Pancreas (tissue), 10 donors: ENCODE results near the gene ODAD3. TPM values are rescaled to one million over a fixed set of nuclear protein-coding genes. Genes with fewer than 3 reads are reported as not detected.

ENCODE experiments used
- ATAC-seq, 4 donors: fragments of 200-7000 bp; cut with Tn5 transposase; one replicate each; pipeline versions ENCODE4 v1.8.0 to v1.9.1; 2020; ENCODE audit warnings: mild to moderate bottlenecking in 4 of 4, moderate library complexity in 4 of 4
- DNase-seq, 6 donors: peaks; one replicate each; pipeline ENCODE4 v3.0.0-alpha.2; 2020
- FAIRE-seq: peaks from 2 replicates; lab custom pipeline; 2012; peaks lifted over from hg19 to GRCh38; lab: Jason Lieb, UNC
- H3K27ac ChIP-seq, 4 donors: fragments of 200-600 bp; sonication (generic); 1 replicate in 3 of 4; 2 replicates in 1 of 4; pipeline versions ENCODE4 v1.5.0 to v1.8.0; 2020
- H3K27me3 ChIP-seq, 4 donors: fragments of 200-600 bp; one replicate each; pipeline ENCODE4 v1.8.0; 2021
- H3K36me3 ChIP-seq, 3 donors: fragments of 200-600 bp; sonication (generic) in 1 of 3; one replicate each; pipeline versions ENCODE4 v1.5.0 to v1.8.0; 2020 to 2021
- H3K4me1 ChIP-seq, 3 donors: fragments of 200-600 bp; one replicate each; pipeline ENCODE4 v1.8.0; 2021
- H3K4me3 ChIP-seq, 4 donors: fragments of 200-600 bp; sonication (generic) in 2 of 4; one replicate each; pipeline versions ENCODE4 v1.5.0 to v1.8.0; 2020 to 2021
- H3K9me3 ChIP-seq, 4 donors: fragments of 200-600 bp; one replicate each; pipeline ENCODE4 v1.8.0; 2021
- WGBS, 2 donors: extraction: QIAGEN DNeasy Blood & Tissue Kit; methylation state at CpG; one replicate each; pipeline ENCODE4 v1.1.7; 2013; 5-methylcytosine and 5-hydroxymethylcytosine counted together
- intact Hi-C, 3 donors: fragments of 100-400 bp; cut with DNase I; formaldehyde crosslinking; loops; one replicate each; pipeline versions ENCODE4 v1.11.1 to v1.14.2; 2022
- polyA plus RNA-seq, 2 donors: library from polyadenylated mRNA; stranded (reverse); fragments of 200-250 nt; gene quantifications; one replicate each; pipeline ENCODE4 v1.2.3, GENCODE V29; 2013
- total RNA-seq, 6 donors: library from RNA; stranded (reverse); fragmentation: NEBNext Ultra II Directional in 4 of 6; extraction: Animal tissue kit (Norgen Biotek cat#: 25700) in 4 of 6; gene quantifications; one replicate each; pipeline versions ENCODE4 v1.2.1 to v1.2.4, GENCODE V29; 2021 to 2023
- TF ChIP-seq, protein P1 (sequence below), 4 donors: fragments of 200-600 bp; sonication (generic) in 3 of 4; IDR thresholded peaks; one replicate each; pipeline versions ENCODE4 v1.5.0 to v1.8.0; 2021; ENCODE audit warnings: antibody characterized with exemption in 4 of 4
- donor health status: healthy with polysubstance abuse.
- donor health status: DM: no; HTN: no; CAD: no; lungs with moderate emphysema.
- donor health status: DM: no; HTN: no; CAD: no.
- donor health status: control.
- donor health status: control.
- donor health status: Bipolar disorder and iron deficiency.
- donor health status: DM: yes; HTN: yes; CAD: no.
- donor health status: DM: no; HTN: no; CAD: no.
- donor health status: DM: no; HTN: no; CAD: no.
- donor health status: DM: yes; HTN: yes; CAD: no.

The ODAD3 gene
- total and polyA plus RNA-seq, 8 donors = 0.13 to 1.8 (median 0.38) TPM

DNA sequence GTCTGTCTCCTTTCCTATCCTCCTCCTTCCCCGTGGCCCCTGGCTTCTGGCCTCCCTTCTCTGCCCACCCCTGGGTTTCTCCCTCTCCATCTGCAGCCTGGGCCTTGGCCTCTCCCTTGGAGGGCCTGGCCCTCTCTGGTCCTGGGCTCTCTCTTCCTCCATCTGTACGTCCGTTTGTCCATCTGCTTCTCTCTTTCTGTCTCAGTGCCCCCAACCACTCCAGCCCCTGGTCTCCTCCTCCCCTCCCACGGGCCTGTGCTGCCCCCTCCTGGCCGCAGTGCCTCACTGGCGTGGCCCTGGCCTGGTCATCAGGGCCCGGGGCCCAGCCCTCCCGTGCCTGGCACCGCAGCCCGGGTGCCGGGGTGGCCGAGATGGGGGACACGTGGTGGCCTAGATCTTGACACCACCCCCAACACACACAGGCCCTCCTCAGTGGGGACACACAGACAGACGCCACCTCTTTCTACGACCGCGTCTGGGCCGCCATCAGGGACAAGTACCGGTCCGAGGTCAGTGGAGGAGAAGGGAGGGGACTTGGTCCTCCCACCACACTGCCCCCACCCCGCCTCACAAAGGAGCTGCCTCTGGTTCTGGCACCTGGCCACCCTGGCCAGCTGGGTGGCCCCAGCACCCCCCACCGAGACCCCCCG, 11.9 kb upstream of the ODAD3 start:
- WGBS, 2 donors = 61 to 62% methylated on average over 22 to 23 of the region's 23 CpGs
- DNase-seq (peak in 4 of 6 donors; percentile 63 to 89 (median 80)), FAIRE-seq (no peak)

DNA sequence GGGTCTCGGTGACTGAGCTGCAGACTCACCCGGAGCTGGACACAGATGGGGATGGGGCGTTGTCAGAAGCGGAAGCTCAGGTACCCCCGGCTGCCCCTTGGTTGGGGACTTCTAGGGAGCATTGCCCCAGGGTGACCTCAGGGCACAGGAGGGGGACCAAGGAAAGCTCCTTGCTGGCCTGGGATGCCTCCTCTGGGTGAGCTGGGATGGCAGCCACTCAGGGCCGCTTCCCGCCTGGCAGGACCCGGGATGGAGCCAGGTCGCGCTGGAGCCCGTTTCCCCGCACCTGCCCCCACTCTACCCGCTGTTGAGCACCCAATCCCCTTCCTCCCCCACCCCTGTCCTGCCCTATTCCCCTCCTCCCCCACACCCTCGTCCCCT, 11.3 kb upstream of the ODAD3 start:
- 89 to 92% methylated on average over 14 of the region's 14 CpGs for WGBS, 2 donors
- FAIRE-seq = no peak
- ATAC-seq = peak in 1 of 4 donors; percentile 15
- TF ChIP-seq, protein P1, sequence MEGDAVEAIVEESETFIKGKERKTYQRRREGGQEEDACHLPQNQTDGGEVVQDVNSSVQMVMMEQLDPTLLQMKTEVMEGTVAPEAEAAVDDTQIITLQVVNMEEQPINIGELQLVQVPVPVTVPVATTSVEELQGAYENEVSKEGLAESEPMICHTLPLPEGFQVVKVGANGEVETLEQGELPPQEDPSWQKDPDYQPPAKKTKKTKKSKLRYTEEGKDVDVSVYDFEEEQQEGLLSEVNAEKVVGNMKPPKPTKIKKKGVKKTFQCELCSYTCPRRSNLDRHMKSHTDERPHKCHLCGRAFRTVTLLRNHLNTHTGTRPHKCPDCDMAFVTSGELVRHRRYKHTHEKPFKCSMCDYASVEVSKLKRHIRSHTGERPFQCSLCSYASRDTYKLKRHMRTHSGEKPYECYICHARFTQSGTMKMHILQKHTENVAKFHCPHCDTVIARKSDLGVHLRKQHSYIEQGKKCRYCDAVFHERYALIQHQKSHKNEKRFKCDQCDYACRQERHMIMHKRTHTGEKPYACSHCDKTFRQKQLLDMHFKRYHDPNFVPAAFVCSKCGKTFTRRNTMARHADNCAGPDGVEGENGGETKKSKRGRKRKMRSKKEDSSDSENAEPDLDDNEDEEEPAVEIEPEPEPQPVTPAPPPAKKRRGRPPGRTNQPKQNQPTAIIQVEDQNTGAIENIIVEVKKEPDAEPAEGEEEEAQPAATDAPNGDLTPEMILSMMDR (IDR thresholded peaks at IDR 0.05) = no peak
- no peak overlapping the region for H3K4me3 ChIP-seq
- H3K36me3 ChIP-seq = peaks cover 0 to 22% (median 0%) of the 10 kb centered on the region in 3 donors
- no peaks in the 10 kb centered on the region for H3K9me3 ChIP-seq
- H3K27ac ChIP-seq = no peak overlapping the region
- intact Hi-C loops = loop anchor here in 2 of 3 donors (10.0 kb wide), 1 partner anchor 151 kb away; the partner anchor contains the start of gene TSPAN16 (in 2 of the 2)
- peak in 1 of 6 donors; percentile 73 for DNase-seq
- H3K27me3 ChIP-seq = no peaks in the 10 kb centered on the region
- no peaks in the 10 kb centered on the region for H3K4me1 ChIP-seq

More for the DNA sequence above, 11.9 kb upstream of the ODAD3 start:
- Histone ChIP-seq H3K27me3 (no peaks in the 10 kb centered on the region), H3K36me3 (peaks cover 0 to 18% (median 0%) of the 10 kb centered on the region in 3 donors), H3K4me1 (no peaks in the 10 kb centered on the region), H3K9me3 (no peaks in the 10 kb centered on the region), H3K27ac (no peak overlapping the region), H3K4me3 (no peak overlapping the region)
- TF ChIP-seq, protein P1 (IDR thresholded peaks at IDR 0.05) = peak; percentile 44 to 71 (median 62)
- intact Hi-C loops = loop anchor here in 2 of 3 donors (10.0 kb wide), 1 partner anchor 152 kb away; the partner anchor contains the start of gene TSPAN16 (in 2 of the 2)
- ATAC-seq = peak; percentile 70 to 91 (median 83)

DNA sequence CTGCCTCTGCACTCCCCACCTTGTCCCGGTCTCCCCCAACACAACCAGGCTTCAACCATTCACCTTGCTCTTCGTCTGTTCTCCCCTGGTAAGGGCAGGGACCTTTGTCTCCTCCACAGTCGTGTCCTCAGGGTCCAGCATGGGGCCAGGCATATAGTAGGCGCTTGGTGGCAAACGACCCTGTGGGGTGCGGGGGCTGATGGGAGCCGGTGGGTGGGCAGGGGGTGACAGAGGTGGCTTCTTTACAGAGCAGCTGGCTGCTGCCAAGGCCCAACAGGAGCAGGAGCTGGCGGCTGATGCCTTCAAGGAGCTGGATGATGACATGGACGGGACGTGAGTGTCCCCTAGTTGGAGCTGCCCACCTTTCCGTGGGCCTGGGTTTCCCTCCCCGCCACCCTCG, 10.2 kb upstream of the ODAD3 start:
- intact Hi-C loops = loop anchor here in 2 of 3 donors (10.0 kb wide), 1 partner anchor 150 kb away; the partner anchor contains the start of gene TSPAN16 (in 2 of the 2)
- TF ChIP-seq, protein P1 (IDR thresholded peaks at IDR 0.05) = no peak
- no peak for ATAC-seq

DNA sequence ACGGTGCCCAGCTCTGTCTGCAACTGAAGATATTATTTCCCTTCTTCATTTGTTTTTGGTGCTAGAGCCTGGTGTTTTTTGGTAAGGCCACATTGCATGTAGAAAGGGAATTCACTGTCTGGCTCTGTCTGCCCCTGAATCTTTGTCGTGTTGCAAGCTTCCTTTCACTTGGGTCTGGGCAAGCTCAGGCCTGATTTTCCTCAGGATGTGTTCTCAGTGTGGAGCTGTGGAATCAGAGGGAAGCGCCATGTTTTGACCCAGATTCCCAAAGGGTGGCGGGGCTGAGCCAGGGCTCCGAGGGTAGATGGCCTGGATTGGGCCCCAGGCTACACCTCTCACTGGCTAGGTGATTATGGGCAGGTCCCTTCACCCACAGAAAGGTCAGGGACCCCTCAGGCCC, 9.1 kb upstream of the ODAD3 start:
- peaks cover 0 to 14% (median 0%) of the 10 kb centered on the region in 3 donors for H3K36me3 ChIP-seq
- intact Hi-C loops = loop anchor here in 2 of 3 donors (10.0 kb wide), 1 partner anchor 149 kb away; the partner anchor contains the start of gene TSPAN16 (in 2 of the 2)
- FAIRE-seq = no peak

More for the DNA sequence above, 10.2 kb upstream of the ODAD3 start:
- Histone ChIP-seq H3K4me1 (no peaks in the 10 kb centered on the region), H3K27me3 (no peaks in the 10 kb centered on the region), H3K9me3 (no peaks in the 10 kb centered on the region), H3K36me3 (peaks cover 0 to 18% (median 0%) of the 10 kb centered on the region in 3 donors), H3K27ac (no peak overlapping the region), H3K4me3 (no peak overlapping the region)
- FAIRE-seq = no peak
- peak in 1 of 6 donors; percentile 66 for DNase-seq
- 88 to 89% methylated on average over 13 of the region's 13 CpGs for WGBS, 2 donors

More for the DNA sequence above, 9.1 kb upstream of the ODAD3 start:
- ATAC-seq = no peak
- no peak overlapping the region for H3K27ac ChIP-seq
- DNase-seq = no peak
- TF ChIP-seq, protein P1 (IDR thresholded peaks at IDR 0.05) = no peak
- H3K4me3 ChIP-seq = no peak overlapping the region
- H3K9me3 ChIP-seq = no peaks in the 10 kb centered on the region
- 77 to 84% methylated on average over 5 of the region's 5 CpGs for WGBS, 2 donors
- H3K27me3 ChIP-seq = no peaks in the 10 kb centered on the region
- no peaks in the 10 kb centered on the region for H3K4me1 ChIP-seq
